HG02623 (cell line): ENCODE results near the gene CD4.
"Not testable (repeated sequence)": the region's sequence is repeated elsewhere in the genome, so short reads cannot be mapped to it uniquely, and the experiment has no call there.

Experiments
- ATAC-seq: cut with Tn5 transposase; IDR thresholded peaks from one replicate; pipeline ENCODE4 v1.9.1; 2021; ENCODE audit warnings: moderate library complexity; ENCODE audit not compliant: unreplicated experiment

Gene CD4

DNA sequence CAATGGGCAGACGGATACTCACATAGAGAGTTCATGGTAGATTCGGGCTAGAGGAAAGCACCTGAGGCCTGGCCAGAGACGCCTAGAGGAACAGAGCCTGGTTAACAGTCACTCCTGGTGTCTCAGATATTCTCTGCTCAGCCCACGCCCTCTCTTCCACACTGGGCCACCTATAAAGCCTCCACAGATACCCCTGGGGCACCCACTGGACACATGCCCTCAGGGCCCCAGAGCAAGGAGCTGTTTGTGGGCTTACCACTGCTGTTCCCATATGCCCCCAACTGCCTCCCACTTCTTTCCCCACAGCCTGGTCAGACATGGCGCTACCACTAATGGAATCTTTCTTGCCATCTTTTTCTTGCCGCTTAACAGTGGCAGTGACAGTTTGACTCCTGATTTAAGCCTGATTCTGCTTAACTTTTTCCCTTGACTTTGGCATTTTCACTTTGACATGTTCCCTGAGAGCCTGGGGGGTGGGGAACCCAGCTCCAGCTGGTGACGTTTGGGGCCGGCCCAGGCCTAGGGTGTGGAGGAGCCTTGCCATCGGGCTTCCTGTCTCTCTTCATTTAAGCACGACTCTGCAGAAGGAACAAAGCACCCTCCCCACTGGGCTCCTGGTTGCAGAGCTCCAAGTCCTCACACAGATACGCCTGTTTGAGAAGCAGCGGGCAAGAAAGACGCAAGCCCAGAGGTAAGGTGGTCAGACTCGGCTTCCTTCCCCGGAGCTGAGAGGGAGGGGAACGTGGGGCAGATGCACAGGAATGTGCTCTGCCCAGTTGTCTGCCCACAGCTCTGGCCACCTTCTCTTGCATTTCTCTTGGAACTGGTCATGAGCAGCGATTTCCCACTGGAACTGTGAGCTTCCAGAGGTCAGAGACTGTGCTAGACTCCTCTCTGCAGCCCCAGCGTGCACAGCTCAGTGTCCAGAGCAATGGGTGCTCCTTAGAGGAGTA is at the start of gene CD4:
TSS of gene CD4 (plus strand) at position 557 of the 953 bp plus-strand sequence. CDS start 10,611 bp downstream, outside the sequence.
- no peak for ATAC-seq

DNA sequence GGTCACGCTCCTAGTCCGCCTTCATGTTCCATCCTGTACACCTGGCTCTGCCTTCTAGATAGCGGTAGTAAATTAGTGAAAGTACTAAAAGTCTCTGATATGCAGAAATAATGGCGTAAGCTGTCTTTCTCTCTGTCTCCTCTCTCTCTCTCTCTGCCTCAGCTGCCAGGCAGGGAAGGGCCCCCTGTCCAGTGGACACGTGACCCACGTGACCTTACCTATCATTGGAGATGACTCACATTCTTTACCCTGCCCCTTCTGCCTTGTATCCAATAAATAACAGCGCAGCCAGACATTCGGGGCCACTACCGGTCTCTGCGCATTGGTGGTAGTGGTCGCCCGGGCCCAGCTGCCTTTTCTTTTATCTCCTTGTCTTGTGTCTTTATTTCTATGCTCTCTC is 47.2 kb upstream of the CD4 start:
- not testable (repeated sequence) for ATAC-seq

DNA sequence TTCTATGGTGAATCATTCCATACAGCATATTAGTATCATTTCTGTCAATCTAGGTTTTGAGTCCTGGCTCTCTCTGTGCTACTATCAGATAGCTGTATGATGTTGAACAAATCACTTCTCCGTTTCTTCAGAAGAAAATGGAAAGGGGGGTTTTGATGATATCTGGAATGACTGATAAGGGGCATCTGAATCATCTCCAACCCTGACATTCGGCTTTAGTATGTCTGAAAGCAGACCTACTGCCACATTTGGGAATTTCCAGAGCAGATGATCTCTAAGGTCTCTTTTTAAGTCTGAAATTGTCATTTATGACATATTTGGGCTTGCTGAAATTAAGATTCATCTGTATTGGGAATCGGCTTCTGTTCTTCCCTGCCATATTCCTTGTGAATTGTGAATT is 46.5 kb upstream of the CD4 start:
- ATAC-seq: no peak

DNA sequence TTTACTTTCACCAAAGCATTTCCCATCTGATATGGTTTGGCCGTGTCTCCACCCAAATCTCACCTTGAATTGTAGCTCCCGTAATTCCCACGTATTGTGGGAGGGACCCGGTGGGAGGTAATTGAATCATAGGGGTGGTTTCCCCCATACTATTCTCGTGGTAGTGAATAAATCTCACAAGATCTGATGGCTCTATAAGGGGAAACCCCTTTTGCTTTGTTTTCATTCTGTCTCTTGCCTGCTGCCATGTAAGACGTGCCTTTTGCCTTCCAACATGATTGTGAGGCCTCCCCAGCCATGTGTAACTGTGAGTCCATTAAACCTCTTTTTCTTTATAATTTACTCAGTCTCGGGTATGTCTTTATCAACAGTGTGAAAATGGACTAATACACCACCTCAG is 46.0 kb upstream of the CD4 start:
- ATAC-seq: not testable (repeated sequence)

- ATAC-seq: no peak
These were observed 43.4 kb upstream of the CD4 start for GRCh38 chr12:6745741-6746525.

- no peak for ATAC-seq
These were observed 42.1 kb upstream of the CD4 start for GRCh38 chr12:6747216-6747615.

DNA sequence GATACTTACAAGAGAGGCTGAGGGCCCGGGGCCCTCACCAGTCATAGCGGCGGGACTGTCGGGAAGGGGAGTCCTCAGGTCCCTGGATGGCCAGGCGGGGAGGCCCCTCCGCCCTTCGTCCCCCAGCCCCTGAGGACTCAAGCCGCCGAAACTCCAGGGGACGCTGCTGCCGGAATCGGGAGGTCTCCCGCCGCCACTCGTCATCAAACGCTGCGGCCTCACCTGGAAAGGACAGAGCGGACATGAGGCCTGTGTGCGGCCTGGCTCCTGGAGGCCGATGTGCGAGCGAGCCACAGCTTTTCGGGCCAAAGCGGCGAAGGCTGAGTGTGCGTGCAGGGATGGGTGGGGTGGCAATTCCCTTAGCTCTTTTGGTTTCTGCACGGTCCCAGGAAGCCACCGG is 40.6 kb upstream of the CD4 start:
- ATAC-seq: no peak

DNA sequence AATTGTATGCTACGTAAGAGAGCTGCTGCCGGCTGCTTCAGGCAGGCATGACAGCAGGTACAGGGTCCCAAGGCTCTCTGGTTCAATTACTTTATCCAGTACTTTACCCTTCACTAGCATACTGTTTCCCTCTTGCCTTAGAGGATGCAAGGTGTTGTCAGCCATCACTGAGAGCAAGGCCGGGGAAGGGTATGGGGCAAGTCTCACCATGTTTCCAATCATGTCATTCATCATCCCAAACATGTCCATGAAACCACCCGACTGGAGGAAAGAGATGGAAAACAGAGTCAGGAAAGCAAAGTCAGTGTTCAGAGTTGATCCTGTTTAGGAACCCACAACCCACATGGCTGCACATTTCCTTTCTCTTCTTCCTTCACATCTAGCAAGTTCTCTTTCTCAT is 38.8 kb upstream of the CD4 start:
- ATAC-seq: no peak

- ATAC-seq: no peak
These were observed 37.6 kb upstream of the CD4 start for GRCh38 chr12:6751767-6752166.

DNA sequence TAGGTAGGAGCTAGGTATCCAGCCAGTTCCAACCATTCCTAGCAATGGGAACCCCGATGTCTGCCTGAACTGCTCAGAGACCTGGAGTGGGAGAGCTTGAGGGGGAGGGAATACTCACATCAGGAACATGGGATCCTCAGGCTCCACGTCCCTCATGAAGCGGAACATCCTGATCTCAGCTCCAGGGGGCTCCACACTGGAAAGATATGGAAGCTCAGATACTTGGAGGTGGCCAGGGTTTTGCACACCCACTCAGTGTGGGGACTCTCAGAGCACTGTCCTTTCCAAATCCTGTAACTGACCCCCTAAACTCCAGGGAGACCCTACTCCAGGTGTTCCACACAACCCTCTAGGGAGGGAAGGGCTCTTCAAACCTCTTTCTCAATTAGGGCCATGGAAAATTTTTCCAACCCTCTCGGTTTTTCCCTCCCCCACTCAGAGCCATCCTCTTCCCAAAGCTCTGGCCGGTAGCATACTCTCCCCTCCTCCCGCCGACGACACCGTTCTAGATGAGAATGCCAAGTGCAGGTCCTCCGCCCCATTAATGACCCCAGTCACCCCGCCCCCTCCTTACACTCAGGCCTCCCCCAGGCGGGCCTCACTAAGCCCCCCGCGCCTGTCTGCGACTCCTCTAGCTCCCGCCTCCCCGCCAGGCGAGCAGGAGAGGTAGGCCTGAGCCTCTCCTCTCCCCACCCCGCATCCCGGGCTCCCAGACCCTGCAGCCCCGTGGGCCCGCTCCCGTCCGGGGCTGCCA is 37.0 kb upstream of the CD4 start:
- no peak for ATAC-seq

DNA sequence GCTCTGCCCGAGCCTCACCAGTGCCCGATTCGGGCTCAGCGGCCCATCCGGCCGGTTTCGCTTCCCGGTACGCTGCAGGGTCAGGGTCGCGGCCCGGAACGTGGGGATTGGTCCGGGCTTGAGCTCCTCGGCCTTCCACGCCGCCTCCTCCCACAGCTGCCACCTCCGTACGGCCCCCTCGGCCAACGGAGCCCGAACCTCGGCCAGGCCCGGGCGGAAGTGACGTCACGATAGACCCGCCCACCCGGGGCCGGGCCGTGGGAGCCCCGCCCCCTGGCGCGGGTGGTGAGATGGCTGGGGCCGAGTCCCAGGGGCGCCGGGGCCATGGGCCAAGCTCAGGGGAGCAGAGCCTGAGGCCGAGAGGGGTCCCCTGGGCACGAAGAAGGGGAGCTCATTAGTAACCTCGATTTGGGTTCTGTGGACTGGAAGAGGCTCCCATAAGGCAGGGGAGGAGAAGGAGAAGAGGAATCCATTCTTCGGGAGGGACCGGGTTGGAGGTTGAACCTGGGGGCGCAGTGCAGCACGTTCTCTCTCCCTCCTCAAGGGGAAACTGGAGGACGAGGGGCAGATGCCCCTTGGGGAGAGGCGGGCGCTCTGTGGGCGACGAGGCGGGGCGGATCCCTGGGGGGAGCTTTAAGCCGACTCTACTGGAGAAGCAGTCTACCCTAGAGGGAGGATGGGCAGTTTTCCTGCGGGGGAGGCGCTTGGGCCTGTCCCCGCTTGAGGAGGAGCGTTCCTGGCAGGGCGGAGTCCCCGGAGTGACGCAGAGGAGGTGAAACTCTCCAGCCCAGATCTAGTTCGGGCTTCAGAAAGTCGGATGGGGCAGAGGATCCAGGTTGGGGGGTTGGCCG is 36.2 kb upstream of the CD4 start, which contains the start of gene MLF2:
TSS of gene MLF2 (minus strand) at position 221 of the 851 bp plus-strand sequence. CDS start 807 bp downstream, outside the sequence.
- peak; percentile 86 for ATAC-seq

GRCh38 chr12:6753772-6754356 is 35.5 kb upstream of the CD4 start:
- ATAC-seq: no peak

DNA sequence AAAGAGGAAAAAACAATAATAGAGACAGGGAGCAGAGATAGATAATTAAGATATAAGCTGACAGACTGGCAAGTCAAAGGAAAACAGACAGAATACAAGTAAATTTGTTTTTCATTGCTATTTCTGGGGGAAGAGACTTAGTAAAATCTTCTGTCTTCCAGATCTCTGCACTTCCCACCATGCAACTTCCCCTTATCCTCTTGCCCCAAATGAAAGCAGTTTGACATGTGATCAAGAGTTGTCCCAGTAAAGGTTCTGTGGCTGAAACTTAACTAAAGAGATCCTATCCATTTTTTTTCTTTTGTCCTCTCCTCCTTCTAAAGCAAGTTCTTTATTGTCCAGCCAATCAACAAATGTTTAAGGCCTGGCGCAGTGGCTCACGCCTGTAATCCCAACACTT is 34.9 kb upstream of the CD4 start:
- no peak for ATAC-seq

DNA sequence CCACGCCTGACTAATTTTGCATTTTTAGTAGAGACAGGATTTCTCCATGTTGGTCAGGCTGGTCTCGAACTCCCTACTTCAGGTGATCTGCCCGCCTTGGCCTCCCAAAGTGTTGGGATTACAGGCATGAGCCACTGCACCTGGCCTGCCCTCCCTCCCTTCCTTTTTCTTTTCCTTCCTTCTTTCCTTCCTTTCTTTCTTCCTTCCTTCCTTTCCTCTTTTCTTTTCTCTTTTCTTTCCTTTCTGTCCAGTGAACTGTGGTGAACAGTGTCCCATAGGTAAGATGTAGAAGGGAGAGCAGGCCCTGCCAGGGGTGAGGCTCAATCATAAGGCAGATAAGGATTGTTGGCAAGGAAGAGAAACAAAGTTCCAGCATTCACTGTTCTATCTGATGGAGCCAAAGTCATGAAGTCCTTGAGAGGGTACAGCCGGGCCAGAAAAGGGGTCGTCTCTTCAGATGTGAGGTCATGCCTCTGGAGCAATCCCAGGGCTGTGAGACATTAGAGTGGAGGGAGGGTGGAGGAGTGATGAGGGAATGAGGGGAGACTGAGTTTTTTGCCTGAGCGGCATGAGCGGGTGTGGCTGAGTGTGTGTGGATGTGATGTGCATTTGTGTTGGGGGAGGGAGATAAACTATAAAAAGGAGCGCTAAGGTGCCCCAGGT is 32.2 kb upstream of the CD4 start:
- ATAC-seq: no peak

DNA sequence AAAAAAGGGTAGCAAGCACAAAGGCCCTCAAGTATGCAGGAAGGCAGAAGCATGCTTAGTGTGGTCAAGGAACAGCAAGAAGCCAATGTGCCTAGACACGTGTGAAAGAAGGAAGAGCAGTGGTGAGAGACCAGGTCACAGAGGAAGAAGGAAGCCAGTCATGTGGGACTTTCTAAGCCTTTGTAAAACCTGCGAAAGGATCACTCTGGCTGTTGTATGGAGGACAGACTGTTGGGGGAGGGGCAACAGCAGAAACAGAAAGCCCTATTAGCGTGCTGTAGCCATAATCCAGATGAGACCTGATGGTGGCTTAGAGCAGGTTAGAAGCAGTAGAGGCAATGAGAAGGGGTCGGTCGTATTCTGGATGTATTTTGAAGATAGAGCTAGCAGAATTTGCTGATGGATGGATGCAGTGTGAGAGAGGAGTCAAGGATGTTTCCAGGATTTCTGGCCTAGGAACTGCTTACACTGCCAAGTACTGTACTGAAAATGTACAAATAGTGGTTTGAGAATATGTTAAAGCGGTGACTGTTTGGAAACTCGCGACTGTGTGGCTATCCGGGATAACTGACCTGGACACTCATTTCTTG is 30.7 kb upstream of the CD4 start:
- ATAC-seq: no peak

DNA sequence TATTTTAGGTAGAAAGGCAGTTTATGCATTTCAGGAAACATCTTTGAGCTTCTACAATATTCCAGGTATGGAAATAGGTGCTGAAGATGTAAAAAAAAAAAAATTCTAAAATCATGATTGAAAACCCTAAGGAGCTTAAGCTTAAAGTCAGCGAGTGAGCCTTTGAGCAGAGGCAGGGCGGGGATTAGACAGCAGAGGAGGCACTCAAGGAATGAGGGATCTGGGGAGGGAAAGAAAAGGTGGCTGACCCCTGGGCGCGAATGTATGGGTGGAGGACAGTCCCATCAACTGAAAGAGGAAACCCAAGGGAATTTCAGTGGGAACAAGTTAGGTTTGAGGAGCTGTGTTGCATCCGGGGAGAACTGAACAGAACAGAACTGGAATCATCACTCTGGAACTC is 29.6 kb upstream of the CD4 start:
- ATAC-seq: no peak

GRCh38 chr12:6763380-6763779 is 25.9 kb upstream of the CD4 start:
- no peak for ATAC-seq

DNA sequence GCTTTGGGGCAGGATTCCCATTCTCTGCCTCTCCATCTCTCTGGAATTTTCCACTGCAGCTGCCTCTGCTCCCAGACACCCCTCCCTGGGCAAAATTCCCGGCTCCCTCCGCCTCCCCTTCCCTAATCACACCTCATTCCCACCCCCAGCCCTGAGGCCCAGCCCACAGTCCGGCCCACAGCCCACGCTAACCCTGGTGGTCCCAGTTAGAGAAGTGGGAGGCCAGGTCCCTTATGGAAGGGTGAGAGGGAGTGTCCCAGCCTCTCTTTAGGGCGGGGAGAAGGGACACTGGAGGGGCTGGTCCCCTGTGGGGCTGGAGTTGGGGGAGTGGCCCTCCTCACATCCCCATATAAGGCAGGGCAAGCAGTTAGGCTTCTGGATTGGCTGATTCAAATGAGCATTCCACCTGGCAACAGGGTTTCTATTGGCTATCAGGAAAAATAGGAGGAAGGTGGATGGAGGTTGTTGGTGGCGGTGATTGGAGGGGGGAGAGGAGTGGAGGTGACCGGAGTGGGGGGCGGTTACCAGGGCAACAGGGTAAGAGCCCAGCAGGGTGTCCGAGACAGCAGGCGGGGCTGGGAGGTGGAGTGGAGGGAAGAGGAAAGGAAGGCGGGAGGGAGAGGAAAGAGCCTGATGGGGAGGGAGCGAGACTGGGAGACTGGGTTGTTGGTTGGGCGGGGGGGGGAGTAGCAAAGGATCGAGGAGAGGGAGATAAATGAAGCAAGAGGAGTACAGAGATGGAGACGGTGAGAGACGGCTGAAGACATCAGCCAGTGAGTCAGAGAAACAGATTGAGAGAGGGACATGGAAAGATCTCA is 25.1 kb upstream of the CD4 start:
- peak; percentile 77 for ATAC-seq
